Hepatocyte (in vitro differentiated cells): ENCODE results near the gene CSNK1G1.

Experiments used
- EZH2phosphoT487 ChIP-seq: fragments of 200-600 bp; sonication (generic); IDR thresholded peaks from one replicate; pipeline ENCODE4 v1.6.1; 2018; ENCODE audit warnings: antibody characterized with exemption, mild to moderate bottlenecking, low read depth, moderate library complexity; ENCODE audit not compliant: unreplicated experiment, severe bottlenecking
- TF ChIP-seq, protein P1 (sequence below): fragments of 200-600 bp; sonication (generic); IDR thresholded peaks from 2 replicates; pipeline ENCODE4 v1.5.1; 2016; ENCODE audit warnings: antibody characterized with exemption, mild to moderate bottlenecking; ENCODE audit not compliant: poor library complexity

DNA sequence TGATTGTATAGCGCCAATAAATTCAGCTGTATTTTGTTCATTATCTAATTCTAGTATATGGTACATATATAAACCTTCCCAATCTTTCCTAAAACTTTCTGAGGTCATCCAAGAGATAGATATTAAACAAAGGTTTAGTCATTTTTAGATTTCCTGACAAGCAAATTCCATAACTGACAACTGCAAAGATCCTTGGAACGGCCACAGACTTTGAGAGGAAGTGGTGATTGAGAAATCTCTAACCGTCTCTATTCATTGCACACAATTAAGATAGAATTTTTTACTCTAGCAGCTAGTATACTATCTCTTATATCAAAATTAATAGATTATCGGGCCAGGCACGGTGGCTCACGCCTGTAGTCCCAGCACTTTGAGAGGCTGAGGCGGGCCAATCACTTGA is 4.7 kb downstream of the CSNK1G1 start:
- TF ChIP-seq, protein P1, sequence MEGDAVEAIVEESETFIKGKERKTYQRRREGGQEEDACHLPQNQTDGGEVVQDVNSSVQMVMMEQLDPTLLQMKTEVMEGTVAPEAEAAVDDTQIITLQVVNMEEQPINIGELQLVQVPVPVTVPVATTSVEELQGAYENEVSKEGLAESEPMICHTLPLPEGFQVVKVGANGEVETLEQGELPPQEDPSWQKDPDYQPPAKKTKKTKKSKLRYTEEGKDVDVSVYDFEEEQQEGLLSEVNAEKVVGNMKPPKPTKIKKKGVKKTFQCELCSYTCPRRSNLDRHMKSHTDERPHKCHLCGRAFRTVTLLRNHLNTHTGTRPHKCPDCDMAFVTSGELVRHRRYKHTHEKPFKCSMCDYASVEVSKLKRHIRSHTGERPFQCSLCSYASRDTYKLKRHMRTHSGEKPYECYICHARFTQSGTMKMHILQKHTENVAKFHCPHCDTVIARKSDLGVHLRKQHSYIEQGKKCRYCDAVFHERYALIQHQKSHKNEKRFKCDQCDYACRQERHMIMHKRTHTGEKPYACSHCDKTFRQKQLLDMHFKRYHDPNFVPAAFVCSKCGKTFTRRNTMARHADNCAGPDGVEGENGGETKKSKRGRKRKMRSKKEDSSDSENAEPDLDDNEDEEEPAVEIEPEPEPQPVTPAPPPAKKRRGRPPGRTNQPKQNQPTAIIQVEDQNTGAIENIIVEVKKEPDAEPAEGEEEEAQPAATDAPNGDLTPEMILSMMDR: no peak
- TF ChIP-seq EZH2phosphoT487: no peak
